Lung microvascular endothelial cell (primary cell): Measurements from ENCODE around the gene MEPCE. TPM values are rescaled to one million over a fixed set of nuclear protein-coding genes. Genes with fewer than 3 reads are reported as not detected.
"Not testable (repeated sequence)": the region's sequence is repeated elsewhere in the genome, so short reads cannot be mapped to it uniquely, and the experiment has no call there.

Experiments
- DNase-seq, 2 donors: peaks; one replicate each; pipeline versions ENCODE4 v3.0.0 to v3.0.0-alpha.2; 2010; ENCODE audit warnings: low read depth in 2 of 2
- total RNA-seq: library from RNA; depleted of rRNA; stranded (reverse); fragments of >200 nt; gene quantifications from 2 replicates; pipeline ENCODE4 v1.2.1, GENCODE V29; 2014

MEPCE gene, protein sequence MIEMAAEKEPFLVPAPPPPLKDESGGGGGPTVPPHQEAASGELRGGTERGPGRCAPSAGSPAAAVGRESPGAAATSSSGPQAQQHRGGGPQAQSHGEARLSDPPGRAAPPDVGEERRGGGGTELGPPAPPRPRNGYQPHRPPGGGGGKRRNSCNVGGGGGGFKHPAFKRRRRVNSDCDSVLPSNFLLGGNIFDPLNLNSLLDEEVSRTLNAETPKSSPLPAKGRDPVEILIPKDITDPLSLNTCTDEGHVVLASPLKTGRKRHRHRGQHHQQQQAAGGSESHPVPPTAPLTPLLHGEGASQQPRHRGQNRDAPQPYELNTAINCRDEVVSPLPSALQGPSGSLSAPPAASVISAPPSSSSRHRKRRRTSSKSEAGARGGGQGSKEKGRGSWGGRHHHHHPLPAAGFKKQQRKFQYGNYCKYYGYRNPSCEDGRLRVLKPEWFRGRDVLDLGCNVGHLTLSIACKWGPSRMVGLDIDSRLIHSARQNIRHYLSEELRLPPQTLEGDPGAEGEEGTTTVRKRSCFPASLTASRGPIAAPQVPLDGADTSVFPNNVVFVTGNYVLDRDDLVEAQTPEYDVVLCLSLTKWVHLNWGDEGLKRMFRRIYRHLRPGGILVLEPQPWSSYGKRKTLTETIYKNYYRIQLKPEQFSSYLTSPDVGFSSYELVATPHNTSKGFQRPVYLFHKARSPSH
- 25.1 and 40.5 TPM in 2 replicates for total RNA-seq

DNA sequence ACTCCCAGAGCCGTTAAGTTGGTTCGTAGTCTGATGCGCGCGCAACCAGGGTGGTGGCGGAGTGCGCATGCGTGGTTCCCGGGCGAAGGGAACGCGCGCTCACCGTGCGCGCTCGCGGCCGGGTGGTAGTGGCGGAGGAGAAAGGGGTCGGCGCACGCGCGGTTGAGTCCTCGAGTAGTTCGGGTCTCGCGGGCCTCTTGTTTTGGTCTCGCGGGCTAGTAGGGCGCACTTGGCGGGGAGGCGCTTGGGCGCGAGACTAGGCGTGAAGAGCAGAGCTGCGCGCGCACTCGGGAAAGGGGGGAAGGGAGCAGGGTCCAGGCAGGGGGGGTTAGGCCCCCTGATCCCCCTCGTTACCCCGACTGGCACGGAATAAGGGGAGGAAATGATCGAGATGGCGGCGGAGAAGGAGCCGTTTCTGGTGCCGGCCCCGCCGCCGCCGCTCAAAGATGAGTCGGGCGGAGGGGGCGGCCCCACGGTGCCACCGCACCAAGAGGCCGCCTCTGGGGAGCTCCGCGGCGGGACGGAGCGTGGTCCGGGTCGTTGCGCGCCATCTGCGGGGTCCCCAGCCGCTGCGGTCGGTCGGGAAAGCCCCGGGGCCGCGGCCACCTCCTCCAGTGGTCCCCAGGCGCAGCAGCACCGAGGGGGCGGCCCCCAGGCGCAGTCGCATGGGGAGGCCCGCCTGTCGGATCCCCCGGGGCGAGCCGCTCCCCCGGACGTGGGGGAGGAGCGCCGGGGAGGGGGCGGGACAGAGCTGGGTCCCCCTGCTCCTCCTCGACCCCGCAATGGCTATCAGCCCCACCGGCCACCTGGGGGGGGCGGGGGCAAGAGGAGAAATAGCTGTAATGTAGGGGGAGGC is at the start of gene MEPCE:
TSS of gene MEPCE (plus strand) at position 195 of the 856 bp plus-strand sequence. CDS start at position 383, 188 bp downstream.
- peak; percentile 96 to 97 for DNase-seq

DNA sequence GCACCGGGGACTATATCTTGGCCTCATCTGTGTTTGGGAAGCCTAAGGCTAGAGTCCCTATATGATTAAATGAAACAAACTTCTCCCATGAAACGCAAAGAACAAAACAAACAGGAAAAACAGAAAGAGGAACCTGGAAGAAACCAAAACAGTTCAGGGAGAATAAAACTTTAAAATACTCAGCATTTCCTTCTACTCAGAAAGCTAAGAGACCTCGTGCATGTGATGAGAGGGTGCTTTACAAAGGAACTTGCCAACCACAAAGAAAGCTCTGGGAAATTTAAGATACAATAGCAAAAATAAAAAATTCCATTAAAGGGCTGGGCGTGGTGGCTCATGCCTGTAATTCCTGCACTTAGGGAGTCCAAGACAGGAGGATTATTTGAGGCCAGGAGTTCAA is 49.4 kb upstream of the MEPCE start:
- DNase-seq, result no peak

DNA sequence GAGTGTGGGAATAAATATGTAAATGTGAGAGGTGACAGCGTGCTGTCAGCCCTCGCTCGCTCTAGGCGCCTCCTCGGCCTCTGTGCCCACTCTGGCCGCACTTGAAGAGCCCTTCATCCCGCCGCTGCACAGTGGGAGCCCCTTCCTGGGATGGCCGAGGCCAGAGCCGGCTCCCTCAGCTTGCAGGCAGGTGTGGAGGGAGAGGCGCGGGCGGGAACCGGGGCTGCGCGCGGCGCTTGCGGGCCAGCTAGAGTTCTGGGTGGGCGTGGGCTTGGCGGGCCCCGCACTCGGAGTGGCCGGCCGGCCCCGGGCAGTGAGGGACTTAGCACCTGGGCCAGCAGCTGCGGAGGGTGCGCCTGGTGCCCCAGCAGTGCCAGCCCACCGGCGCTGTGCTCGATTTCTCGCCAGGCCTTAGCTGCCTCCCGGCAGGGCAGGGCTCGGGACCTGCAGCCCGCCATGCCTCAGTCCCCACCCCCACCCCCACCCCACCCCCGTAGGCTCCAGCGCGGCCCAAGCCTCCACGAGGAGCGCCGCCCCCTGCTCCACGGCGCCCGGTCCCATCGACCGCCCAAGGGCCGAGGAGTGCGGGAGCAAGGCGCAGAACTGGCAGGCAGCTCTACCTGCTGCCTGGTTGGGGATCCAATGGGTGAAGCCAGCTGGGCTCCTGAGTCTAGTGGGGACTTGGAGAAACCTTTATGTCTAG is 47.9 kb upstream of the MEPCE start:
- DNase-seq, result not testable (repeated sequence)

DNA sequence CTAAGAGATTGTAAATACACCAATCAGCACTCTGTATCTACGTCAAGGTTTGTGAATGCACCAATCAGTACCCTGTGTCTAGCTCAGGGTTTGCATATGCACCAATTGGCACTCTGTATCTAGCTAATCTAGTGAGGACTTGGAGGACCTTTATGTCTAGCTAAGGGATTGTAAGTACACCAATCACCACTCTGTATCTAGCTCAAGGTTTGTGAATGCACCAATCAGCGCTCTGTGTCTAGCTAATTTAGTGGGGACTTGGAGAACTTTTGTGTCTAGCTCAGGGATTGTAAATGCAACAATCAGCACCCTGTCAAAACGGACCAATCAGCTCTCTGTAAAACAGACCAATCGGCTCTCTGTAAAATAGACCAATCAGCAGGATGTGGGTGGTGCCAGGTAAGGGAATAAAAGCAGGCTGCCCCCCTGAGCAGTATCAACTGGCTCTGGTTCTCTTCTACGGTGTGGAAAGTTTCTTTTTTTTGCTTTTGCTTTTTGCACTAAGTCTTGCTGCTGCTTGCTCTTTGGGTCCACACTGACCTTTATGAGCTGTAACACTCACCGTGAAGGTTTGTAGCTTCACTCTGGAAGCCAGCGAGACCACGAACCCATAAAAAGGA is 47.3 kb upstream of the MEPCE start:
- not testable (repeated sequence) for DNase-seq

DNA sequence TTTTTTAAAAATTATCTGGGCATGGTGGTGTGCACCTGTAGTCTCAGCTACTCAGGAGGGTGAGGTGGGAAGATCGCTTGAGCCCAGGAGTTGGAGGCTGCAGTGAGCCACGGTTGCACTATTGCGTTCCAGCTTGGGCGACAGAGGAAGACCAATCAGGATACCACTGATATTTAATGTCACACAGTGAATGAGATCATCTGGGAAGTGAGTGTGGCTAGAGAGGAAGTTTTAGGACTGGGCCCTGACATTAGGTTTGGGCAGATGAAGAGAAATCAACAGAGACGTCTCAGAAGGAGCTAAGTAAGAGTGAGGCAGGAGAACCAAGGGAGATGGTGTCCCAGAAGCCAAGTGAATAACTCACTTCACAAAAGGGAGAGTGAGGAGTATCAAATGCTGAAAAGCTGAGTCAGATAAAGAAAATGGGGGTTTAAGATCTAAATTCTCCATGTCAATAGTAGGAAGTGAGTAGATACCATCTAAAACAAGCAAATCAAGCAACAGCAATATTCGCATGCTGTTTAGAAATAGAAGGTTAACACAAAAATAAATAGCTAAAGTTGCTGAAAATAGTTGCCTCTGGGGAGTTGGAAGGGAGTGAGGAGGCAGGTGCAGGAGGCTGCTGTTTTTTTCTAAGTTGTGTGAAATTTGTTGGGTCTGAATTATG is 44.9 kb upstream of the MEPCE start:
- peak in 1 of 2 donors; percentile 27 for DNase-seq

DNA sequence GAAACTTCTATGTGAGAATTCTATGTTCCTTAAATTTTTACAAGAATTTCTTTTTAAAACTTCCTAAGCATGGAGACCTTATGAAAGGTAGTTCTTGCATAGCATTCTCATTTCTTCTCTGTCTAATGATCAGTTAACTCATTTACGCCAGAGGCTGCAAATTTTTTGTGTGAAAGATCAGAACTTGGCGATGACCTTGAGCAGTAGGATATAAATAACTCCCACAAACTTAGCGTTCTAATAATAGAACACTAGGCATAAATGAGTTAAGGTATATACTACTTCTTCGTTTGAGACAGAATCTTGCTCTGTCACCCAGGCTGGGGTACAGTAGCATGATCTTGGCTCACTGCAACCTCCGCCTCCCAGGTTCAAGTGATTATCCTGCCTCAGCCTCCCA is 42.7 kb upstream of the MEPCE start:
- DNase-seq, result no peak

DNA sequence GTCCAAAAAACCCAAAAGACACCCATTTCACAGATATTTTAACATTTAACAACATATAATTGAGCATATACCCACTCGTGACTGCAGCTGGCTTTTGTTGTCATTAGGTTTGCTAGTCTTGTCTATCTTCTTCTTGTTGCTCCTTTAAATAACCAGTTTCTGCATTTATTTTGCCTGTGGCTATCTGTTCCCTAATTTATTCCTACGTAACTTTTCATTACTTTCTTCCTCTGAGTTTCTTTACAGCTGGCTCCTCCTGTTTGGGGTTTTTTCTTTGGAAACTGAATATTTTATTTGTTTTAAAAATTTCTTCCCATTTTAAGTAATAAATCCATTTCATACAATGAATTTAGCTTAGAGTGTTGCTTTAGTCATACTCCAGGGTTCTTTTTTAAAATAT is 41.9 kb upstream of the MEPCE start:
- no peak for DNase-seq

DNA sequence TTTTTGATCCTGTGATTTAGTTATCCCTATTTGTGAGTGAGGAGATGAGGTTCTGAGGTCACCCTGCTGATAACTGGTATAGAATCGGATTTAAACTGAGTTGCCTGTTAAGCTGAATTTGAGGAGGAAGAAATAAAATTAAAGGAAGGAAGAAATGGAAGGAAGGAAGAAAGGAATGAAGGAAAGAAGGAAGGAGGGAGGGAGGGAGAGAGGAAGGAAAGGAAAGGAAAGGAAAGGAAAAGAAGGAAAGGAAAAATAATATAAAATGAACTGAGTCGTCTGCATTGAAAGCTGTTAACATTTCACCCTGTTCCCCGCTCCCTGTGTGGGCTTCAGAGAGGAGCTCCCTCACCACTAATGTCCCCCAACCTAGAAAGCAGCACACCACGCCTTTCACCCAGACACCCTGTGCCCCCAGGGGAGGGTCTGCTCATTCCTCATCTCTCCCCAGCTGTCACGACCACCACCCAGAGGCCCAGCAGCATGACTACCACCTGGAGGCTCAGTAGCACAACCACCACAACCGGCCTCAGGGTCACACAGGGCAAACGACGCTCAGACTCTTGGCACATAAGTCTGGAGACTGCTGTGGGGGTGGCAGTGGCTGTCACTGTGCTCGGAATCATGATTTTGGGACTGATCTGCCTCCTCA is 40.1 kb upstream of the MEPCE start:
- DNase-seq, result no peak

DNA sequence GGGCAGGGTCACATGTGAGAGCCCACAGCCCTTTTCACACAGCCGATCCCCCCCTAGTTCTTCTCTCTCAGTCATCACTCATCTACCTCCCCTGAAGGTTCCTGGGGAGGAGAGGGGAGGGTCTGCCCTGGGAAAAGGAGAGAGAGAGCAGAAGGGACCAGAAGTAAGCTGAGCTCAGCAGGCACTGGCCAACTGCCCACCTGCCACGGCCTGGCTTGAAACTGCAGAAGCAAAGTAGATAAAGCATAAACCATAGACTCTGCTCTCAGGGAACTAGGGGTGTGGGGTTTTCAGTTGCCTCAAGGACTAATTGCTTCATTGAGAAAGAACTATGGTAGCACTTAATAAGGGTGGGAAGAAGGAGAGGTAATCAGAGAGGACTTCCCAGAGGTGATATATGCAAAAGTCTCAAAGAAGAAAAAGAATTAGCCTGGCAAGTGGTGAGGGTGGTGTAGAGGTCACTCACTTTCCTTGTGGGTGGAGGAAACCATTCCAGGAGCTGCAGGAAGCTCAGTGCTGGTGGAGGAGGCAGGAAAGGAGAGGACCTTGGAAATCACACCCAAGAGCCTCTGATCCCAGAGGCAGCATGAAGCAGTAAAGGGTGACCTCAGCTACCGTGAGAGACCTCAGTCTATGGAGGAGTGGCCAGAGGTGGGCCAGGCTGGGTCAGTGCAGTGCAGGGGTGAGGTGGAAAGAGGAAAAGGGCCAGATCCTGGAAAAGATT is 39.2 kb upstream of the MEPCE start:
- no peak for DNase-seq

DNA sequence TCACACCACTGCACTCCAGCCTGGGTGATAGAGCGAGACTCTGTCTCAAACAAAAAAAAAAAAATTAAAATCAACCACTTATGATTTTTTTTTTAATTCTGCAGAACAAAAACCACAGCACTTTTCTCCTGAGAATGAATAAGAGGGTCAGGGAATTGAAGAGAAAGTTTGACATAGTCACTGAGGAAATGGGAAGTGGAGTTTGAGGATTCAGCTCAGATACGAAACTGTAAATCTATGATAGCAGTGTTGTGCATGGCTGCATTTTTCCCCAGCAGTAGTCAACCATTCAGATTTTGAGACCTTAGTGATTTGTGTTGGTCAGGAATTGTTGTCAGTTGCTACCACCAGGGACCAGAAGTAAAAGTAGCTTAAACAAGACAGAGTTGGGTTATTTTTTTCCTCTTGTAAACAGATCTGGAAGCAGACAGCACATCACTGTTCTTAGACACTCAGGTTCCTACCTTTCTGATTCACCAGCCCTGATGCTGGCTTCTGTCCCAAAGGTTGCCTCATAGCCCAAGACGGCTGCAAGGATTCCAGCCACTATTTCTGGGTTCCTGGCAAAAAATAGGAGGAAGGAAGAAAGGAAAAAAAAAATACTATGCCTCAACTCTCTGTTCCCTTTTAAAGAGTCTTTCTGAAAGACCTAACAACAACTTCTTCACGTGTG is 36.3 kb upstream of the MEPCE start:
- DNase-seq, result no peak

DNA sequence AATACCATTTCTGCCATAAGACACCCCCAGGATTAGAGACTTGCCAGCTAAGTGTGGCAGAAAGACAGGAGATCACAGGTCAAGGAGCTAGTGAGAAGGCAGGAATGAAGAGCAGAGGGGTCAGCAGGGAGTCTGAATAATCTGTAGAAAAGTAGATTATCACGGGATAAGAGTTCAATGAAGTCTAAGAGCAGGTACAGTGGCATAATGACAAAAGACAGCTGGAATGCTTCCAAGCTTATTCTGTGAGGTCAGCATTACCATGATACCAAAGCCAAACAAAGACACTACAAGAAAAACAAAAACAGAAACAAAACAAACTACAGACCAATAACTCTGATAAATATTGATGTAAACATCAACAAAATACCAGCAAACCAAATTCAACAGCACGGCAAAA is 35.6 kb upstream of the MEPCE start:
- DNase-seq, result no peak

DNA sequence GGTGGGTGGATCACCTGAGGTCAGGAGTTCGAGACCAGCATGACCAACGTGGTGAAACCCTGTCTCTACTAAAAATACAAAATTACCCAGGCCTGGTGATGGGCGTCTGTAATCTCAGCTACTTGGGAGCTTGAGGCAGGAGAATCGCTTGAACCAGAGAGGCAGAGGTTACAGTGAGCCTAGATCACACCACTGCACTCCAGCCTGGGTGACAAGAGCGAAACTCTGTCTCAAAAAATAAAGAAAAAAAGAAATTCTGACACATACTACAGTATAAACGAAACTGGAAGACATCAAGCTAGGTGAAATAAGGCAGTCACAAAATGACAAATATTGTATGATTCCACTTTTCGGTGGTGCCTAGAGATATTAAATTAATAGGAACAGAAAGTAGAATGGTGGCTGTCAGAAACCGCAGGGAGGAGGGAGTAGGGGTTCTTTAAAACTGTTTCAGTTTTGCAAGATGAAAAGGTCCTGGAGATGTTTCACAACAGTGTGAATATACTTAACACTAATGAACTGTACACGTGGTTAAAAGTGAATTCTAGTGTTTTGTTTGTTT is 33.1 kb upstream of the MEPCE start:
- DNase-seq, result no peak

DNA sequence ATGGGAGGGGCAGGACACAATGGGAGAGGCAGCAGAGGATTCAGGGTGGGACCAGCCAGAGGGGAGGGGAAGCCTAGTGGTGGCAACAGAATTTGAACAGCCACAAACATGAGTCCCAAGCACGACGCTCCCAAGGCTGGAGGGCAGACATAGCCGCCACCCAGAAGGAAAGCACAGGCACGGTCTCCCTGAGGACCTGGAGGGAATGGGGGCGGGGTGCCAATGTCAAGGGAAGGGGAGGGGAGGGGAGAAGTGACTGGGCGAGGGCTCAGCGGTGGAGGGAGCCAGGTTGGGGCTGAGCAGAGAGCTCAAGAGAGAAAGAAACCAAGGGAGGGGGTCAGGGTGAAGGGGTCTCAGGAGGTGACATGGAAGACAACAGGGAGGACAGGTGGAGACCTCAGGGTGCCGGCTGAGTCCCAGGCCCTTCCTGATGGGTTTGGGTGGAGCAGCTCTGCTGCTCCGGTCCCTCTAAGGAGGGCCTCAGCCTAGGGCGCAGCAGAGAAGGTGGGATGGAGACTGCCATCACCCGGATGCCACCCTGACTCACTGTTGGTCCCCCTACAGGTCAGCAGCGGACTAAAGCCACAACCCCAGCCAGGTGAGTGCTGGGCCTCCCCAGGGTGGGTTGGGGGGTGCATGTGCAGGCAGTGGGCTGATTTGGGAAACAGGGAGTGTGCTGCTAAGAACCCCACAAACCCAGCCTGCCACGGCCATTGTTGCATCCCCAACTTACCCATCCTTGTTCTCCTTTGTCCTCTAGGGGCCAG is 32.1 kb upstream of the MEPCE start:
- DNase-seq, result no peak

DNA sequence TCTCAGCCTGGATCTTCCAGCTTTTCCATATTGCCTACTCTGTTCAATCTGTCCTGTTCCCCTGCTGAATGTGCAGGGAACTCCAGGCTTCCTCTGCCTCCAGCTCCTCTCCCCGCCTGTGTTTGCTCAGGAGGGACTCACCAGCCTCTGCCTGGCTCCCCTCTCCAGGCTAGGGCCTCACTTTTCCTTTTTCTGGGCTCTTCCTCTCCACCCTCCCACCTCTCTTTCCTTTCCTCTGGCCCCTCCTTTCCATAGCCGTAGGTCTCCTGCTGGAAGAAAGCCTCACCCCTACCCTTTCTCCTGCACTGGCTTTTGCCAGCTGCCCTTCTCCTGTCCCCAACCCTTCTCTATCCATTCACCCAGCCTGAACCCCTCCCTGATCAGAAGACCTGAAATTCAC is 31.4 kb upstream of the MEPCE start:
- DNase-seq, result no peak

DNA sequence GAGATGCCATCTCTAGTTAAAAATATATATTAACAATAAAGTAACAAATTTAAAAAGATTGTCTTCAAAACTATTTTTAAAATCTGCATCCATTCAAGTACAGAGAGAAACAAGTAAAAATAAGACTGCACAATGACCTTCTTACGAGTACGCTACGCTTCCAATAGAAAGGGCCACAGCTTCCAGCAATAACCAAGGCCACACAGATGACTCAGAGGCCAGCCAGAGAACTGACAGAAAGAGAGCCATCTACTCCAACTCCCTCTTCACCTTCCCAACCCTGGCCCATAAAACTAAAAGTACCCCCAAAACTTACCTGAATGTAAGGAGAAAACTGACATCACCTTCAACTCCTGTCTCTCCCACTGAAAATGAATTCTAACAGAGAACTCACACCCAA is 29.6 kb upstream of the MEPCE start:
- no peak for DNase-seq

DNA sequence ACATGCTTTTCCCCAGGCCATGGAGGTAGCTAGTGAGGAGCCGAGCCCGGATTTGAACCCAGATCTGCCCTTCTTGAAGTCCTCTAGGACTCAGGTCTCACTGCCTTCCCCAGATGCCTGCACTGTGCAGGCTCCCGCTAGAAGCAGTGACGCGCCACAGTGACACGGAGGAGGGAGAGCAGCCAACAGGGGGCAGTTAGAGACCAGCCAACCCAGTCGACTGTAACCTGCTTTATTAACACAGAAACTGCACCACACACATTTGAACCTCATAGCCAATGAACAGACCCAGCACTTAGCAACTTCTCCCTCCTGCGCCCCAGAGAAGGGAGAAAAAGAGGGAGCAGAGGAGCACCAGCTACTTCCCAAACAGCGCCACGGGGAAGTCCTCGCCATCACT is 29.0 kb upstream of the MEPCE start:
- peak; percentile 26 to 58 for DNase-seq

DNA sequence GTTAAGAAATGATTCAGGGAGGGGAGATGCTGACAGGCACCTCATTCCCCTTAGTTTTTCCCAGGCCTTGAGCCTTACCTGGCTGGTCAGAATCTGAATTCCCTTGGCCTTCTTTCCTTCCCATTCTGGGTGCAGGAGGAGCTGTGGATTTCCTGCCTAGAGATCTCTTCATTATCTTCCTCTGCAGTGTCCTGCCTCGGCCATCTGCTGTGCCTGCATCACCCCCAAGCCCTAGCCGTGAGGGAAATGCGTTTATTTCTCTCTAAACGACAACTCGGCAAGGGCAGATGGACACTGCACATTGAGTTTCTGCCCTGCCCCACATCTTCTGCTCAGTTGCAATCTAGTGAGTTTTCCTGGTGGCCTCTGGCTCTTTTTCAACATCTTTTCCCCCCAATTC is 27.8 kb upstream of the MEPCE start:
- DNase-seq, result no peak

DNA sequence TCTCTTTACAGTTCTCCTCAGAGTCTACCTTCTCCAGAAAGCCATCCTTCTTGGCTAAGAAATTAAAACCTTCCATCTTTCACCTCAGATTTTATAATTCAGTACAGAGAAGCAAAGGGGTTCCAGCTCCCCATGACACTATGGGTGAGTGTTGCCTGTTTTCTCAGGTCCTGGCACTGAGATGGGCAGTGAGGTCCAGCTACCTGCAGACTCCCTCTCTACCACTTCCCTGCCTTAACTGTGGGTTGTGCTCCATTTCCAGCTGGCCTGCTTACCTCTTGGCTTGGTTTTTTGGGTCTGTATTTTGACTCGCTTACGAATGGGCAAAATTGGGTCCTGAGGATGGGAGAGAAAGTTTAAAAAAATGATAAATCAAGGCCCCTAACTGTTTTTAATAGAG is 27.4 kb upstream of the MEPCE start:
- no peak for DNase-seq
